ENCODE results near the gene MTIF2.
A peak's percentile ranks its signal among the peaks of the same experiment; 100 is the strongest.
"Not testable (repeated sequence)": the region's sequence is repeated elsewhere in the genome, so short reads cannot be mapped to it uniquely, and the experiment has no call there.

Gene MTIF2, protein sequence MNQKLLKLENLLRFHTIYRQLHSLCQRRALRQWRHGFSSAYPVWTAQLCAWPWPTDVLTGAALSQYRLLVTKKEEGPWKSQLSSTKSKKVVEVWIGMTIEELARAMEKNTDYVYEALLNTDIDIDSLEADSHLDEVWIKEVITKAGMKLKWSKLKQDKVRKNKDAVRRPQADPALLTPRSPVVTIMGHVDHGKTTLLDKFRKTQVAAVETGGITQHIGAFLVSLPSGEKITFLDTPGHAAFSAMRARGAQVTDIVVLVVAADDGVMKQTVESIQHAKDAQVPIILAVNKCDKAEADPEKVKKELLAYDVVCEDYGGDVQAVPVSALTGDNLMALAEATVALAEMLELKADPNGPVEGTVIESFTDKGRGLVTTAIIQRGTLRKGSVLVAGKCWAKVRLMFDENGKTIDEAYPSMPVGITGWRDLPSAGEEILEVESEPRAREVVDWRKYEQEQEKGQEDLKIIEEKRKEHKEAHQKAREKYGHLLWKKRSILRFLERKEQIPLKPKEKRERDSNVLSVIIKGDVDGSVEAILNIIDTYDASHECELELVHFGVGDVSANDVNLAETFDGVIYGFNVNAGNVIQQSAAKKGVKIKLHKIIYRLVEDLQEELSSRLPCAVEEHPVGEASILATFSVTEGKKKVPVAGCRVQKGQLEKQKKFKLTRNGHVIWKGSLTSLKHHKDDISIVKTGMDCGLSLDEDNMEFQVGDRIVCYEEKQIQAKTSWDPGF

DNA sequence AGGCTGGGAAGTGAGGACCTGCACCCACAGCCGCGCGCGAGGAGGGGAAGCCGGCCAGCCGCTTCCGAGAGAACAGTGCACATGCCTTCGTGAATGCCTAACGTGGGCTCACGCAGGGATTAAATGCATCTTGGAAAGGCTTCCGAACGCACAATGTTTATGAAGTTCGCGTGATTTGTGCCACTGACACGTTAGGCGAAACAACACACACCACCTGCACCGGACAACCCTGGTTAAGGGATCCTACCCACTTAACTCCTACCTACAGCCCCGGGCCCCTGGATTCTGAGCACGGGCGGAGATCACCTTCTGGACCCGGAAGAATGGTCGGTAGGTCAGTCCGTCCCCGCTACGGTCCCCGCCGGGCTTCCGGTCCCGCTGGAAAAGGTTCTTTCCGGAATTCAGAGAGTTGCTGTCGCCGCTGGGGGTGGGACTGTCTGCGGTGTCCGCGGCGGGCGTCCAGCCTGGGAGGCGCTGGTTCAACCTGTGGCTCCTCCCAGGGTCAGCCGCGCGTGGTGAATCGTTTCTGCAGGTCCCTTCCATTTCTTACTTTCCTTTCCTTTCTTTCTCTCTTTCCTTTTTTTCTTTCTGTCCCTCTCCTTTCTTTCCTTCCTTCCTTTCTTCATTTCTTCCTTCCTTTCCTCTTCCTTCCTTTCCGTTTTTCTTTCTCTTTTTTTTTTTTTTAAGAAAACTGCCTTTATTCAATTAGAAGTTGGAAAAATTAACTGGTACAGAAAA is at the start of gene MTIF2:
Gene MTIF2 (minus strand): TSS at position 325 of the 738 bp plus-strand sequence. CDS start 5,373 bp downstream, outside the sequence.
- peak; percentile 97 for DNase-seq (ENCODE audit: low spot score)

GRCh38 chr2:55314985-55315384 is 46.0 kb upstream of the MTIF2 start:
- no peak for DNase-seq (ENCODE audit: low spot score)

- DNase-seq (ENCODE audit: low spot score): no peak
Measured at GRCh38 chr2:55311444-55311870, 42.4 kb upstream of the MTIF2 start.

- DNase-seq (ENCODE audit: low spot score): no peak
Measured at GRCh38 chr2:55309446-55309845, 40.4 kb upstream of the MTIF2 start.

DNA sequence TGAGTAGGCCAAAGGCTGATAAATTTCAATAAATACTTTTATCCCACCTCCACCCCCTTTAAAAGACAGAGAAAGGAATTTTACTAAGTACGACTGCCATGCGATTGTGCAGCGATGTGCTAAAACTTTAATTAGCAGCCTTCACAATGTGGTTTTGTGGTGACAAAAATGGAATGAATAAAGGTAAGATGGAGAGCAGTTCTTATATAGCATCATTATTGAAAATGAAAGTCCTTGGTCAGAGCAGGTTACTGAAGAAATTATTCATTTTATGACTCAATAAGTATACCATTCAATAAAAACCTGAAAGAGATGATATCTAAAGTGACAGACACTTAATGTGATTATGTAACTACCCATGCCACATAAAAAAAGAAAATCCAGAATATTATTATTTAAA is 33.2 kb upstream of the MTIF2 start:
- DNase-seq (ENCODE audit: low spot score): no peak

DNA sequence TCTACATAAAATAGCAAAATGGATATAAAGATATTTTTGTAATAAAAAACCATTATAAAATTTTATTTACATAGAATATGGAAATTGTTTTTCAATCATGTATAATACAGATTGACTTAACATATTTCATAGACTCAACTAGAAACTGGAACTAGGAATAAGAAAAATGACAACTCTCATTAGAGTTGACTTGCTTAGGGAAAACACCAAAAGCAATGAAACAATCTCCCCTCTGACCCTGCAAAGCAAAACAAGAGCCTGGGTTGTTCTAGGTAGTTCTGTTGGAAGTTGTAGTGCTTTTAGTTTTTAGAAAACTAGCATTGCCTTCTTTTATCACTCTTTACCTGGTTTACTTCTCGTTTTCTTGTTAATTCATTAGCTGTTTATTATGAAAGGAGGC is 32.2 kb upstream of the MTIF2 start:
- no peak for DNase-seq (ENCODE audit: low spot score)

DNA sequence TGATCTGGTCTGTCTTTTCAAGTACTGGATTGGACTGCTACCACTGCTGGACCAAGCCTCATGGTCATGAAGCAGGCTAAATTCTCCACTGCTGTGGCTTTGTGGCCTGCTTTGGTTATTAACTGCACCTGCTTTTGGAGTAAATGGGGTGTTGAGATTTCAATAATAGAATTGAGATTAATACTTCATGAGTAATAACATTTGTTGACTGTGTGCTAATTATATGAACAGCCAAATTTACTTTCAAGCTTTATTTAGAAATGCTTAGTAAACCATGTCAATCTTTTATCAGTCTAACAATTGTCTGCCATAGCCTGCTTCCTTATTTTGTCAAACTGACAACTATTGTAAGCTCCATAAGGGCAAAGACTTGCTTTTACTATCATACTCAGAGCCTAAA is 27.4 kb upstream of the MTIF2 start:
- no peak for DNase-seq (ENCODE audit: low spot score)

GRCh38 chr2:55283083-55283482 is 14.1 kb upstream of the MTIF2 start:
- no peak for DNase-seq (ENCODE audit: low spot score)

DNA sequence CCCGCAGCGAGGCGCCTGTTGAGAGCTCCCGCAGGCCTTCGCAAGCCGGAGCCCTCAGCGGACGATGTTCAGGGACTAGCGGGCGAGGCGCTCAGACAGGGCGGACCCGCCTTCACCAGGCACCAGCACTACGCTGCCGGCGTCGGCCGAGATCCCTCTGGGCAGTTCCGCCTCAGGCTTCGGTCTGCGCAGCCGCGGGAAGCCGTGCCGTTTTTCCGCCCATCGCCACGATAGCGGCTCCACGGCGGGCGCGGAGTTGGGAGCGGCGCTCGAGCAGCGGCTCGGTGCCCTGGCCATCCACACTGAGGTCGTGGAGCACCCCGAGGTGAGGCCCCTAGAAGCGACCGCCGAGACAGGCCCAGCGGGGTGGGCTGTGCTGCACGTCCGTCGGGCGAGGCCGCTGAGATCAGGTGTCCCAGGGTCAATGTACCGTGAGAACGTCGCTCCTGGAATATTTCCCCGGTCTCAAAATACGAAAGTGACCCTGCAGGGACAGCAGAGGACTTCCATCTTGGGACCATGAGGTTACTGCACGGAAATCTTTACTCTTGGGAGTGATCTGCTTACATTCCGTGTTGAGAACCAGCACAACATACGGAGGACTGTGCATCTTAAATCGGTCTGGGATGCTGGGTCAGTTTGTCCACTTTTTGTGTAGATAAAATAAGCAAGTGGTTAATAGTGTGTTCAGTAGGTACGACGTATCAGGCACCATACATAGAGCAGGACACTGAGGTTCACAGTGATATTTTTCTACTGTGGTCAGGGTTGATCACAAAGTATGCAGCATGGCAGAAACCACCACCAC is 13.3 kb upstream of the MTIF2 start:
- DNase-seq (ENCODE audit: low spot score): peak; percentile 92

DNA sequence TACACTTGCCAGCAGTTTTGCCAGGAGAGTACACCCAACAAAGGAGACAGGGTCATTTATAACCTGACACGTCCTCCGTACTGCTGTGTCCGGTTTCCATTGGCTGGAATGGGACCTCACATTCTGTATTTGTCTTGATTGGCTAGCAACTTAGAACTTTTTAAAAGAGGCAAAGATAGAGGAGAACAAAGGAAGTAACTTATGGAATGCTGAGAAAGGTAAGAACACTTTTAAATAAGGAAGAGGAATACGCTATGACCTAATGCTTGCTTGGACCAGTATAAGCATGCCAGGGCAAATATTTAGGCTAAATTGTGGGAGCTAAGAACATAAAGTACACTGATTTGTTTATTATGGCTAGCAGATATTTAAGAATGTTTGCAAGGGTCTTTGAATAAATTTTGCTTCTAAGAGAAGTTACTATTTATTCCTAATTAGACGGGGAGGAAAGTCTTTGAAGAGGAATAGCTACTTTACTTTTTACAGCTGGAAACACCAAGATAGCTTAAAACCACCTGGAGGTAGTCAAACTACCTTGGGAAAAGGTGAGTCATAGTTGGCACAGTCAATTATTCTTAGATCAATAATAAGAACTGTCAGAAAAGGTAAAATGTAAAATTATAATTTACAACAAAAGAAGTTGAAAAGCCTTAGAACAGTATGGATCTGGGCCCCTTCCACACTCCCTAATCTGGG is 12.0 kb upstream of the MTIF2 start:
- not testable (repeated sequence) for DNase-seq (ENCODE audit: low spot score)

DNA sequence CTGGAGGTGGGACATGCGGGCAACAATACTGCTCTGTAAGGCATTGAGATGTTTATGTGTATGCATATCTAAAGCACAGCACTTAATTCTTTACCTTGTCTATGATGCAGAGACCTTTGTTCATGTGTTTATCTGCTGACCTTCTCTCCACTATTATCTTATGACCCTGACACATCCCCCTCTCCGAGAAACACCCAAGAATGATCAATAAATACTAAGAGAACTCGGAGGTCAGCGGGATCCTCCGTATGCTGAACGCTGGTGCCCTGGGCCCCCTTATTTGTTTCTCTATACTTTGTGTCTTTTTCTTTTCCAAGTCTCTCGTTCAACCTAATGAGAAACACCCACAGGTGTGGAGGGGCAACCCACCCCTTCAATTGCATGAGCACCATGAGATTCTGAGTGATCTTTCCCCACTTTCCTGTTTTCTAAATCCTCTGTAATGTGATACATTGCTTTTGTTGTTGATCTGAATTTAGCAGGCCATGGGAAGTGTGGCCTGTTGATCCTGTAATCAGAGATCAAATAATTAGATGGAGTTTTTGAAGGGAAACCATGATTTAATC is 10.9 kb upstream of the MTIF2 start:
- not testable (repeated sequence) for DNase-seq (ENCODE audit: low spot score)

GRCh38 chr2:55279214-55279835 is 10.3 kb upstream of the MTIF2 start:
- DNase-seq (ENCODE audit: low spot score): not testable (repeated sequence)

GRCh38 chr2:55277310-55277709 is 8.3 kb upstream of the MTIF2 start:
- DNase-seq (ENCODE audit: low spot score): no peak

GRCh38 chr2:55274346-55274745 is 5.3 kb upstream of the MTIF2 start:
- not testable (repeated sequence) for DNase-seq (ENCODE audit: low spot score)

GRCh38 chr2:55269645-55269990 is 587 bp upstream of the MTIF2 start:
- DNase-seq (ENCODE audit: low spot score): no peak

DNA sequence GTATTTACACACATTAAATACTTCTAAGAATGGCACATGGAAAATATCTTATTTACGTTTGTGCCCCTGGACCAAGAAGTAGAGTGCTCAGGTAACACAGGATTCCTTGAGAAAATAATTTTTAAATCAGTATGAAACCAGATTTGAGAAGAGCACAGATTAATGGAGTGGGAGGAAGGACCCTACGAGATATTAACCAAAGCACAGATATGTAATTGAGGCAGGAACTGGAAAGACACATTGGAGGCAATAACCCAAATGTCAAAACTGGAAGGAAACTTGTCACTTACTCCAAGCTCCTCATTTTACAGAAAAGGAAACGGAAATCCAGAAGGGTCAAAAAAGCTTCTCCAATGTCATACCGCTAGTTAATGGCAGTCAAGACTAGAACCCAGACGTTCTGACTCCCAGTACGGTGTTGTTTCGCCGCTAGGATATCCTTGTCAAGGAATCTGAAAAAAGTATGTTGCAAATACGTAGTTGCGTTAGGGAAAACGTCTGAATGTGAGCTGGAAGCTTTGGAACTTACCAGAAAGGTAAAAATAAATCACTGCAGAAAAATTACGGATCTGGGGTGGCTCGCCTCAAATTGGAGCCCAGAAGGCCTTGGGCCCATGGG is 634 bp downstream of the MTIF2 start:
- DNase-seq (ENCODE audit: low spot score): no peak

DNA sequence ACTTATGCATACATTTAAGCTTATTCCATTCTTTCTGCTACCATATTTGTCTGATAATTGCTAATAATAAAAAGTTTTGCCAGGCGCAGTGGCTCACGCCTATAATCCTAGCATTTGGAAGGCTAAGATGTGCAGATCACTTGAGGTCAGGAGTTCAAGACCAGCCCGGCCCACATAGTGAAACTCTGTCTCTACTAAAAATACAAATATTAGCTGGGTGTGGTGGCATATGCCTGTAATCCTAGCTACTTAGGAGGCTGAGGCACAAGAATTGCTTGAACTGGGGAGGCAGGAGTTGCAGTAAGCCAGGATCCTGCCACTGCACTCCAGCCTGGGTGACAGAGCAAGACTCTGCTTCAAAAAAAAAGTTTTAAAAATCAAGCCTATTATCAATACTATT is 9.4 kb downstream of the MTIF2 start:
- not testable (repeated sequence) for DNase-seq (ENCODE audit: low spot score)

DNA sequence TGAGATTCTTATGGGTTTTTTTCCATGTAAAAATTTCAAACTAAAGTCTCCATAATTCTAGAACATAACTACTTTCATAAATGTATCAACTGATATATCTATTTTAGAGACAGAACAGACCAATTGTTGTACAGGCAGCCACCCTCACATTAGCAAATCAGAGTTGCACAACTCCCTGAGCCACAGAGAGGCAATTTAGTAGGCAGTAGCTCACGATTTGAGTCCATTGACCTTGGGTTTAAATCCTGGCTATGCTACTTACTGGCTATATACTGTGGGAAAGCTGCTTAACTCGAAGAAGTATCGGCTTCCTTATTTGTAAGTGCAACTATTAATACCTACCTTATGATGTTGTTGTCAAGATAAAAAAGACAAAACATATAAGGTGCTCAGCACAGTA is 16.2 kb downstream of the MTIF2 start:
- no peak for DNase-seq (ENCODE audit: low spot score)

DNA sequence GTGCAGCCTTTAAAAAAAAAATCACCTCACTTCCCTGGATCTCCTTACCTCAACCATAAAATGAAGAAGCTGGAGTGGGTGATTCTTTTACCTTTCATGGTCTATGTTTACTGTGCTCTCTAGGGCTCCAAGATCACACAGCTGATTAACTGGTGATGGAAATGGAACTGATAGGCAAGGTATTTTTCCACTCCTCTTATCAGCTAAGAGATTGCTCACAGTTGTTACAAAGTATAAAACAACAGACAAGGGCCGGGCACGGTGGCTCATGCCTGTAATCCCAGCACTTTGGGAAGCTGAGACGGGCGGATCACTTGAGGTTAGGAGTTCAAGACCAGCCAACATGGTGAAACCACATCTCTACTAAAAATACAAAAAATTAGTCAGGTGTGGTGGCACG is 22.0 kb downstream of the MTIF2 start:
- no peak for DNase-seq (ENCODE audit: low spot score)

DNA sequence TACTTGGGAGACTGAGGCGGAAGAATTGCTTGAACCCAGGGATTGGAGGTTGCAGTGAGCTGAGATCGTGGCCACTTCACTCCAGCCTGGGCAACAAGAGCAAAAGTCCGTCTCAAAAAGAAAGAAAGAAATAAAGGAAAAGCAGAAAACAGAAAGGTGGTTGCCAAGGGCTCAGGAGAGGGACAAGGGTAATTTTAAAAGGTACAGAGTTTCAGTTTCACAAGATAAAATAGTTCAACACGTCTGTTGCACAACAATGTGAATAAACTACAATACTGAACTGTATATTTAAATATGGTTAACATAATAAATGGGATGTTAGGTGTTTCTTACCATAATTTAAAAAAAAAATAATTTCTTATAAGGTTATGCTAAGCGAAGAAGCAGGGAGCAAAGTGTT is 23.6 kb downstream of the MTIF2 start:
- no peak for DNase-seq (ENCODE audit: low spot score)

All from left forelimb (tissue), 1 donor.